Measurements from ENCODE around the gene PERM1. TPM values are rescaled to one million over a fixed set of nuclear protein-coding genes. Genes with fewer than 3 reads are reported as not detected.
"Not testable (repeated sequence)": the region's sequence is repeated elsewhere in the genome, so short reads cannot be mapped to it uniquely, and the experiment has no call there.

The PERM1 gene
- total RNA-seq, 1 donor from 2014 or later: not detected

- H3K4me1 Mint-ChIP-seq (ENCODE audit: unreplicated experiment): peaks cover 32% of the 10 kb centered on the region
- peak within 1 kb of the TSS; percentile 41 for H3K27ac Mint-ChIP-seq (ENCODE audit: unreplicated experiment)
- no peaks in the 10 kb centered on the region for H3K36me3 Mint-ChIP-seq (ENCODE audit: unreplicated experiment)
- no peak for TF ChIP-seq CTCF (IDR thresholded peaks at IDR 0.05)
- no peaks in the 10 kb centered on the region for H3K27me3 Mint-ChIP-seq (ENCODE audit: unreplicated experiment)
- no peaks in the 10 kb centered on the region for H3K9me3 Mint-ChIP-seq (ENCODE audit: unreplicated experiment)
- H3K4me3 Mint-ChIP-seq (ENCODE audit: unreplicated experiment): peak within 1 kb of the TSS; percentile 78
- no peak for DNase-seq (ENCODE audit: extremely low spot score, unreplicated experiment)
Observed at GRCh38 chr1:1020000-1020404, 38.1 kb upstream of the PERM1 start, which contains the start of gene AGRN. Gene AGRN, plus strand, starts transcription at chr1:1020120. Its CDS starts 53 bp downstream, at chr1:1020173.

- H3K27me3 Mint-ChIP-seq (ENCODE audit: unreplicated experiment): no peaks in the 10 kb centered on the region
- H3K27ac Mint-ChIP-seq (ENCODE audit: unreplicated experiment): no peak overlapping the region
- H3K9me3 Mint-ChIP-seq (ENCODE audit: unreplicated experiment): no peaks in the 10 kb centered on the region
- DNase-seq (ENCODE audit: extremely low spot score, unreplicated experiment): peak; percentile 98
- TF ChIP-seq CTCF (IDR thresholded peaks at IDR 0.05): peak; percentile 61
- peaks cover 33% of the 10 kb centered on the region for H3K4me1 Mint-ChIP-seq (ENCODE audit: unreplicated experiment)
- no peaks in the 10 kb centered on the region for H3K36me3 Mint-ChIP-seq (ENCODE audit: unreplicated experiment)
- peak overlapping the region; percentile 35 for H3K4me3 Mint-ChIP-seq (ENCODE audit: unreplicated experiment)
Observed at GRCh38 chr1:1019122-1019999, 37.5 kb upstream of the PERM1 start.

- DNase-seq (ENCODE audit: extremely low spot score, unreplicated experiment); H3K4me3 Mint-ChIP-seq (ENCODE audit: unreplicated experiment); H3K27me3 Mint-ChIP-seq (ENCODE audit: unreplicated experiment); H3K27ac Mint-ChIP-seq (ENCODE audit: unreplicated experiment); H3K36me3 Mint-ChIP-seq (ENCODE audit: unreplicated experiment); H3K9me3 Mint-ChIP-seq (ENCODE audit: unreplicated experiment): not testable (repeated sequence)
- peaks cover 38% of the 10 kb centered on the region for H3K4me1 Mint-ChIP-seq (ENCODE audit: unreplicated experiment)
Observed at GRCh38 chr1:1018321-1018685, 36.4 kb upstream of the PERM1 start.

- H3K4me1 Mint-ChIP-seq (ENCODE audit: unreplicated experiment): peaks cover 38% of the 10 kb centered on the region
- not testable (repeated sequence) for H3K4me3 Mint-ChIP-seq (ENCODE audit: unreplicated experiment); DNase-seq (ENCODE audit: extremely low spot score, unreplicated experiment); H3K27ac Mint-ChIP-seq (ENCODE audit: unreplicated experiment); H3K36me3 Mint-ChIP-seq (ENCODE audit: unreplicated experiment); H3K27me3 Mint-ChIP-seq (ENCODE audit: unreplicated experiment); H3K9me3 Mint-ChIP-seq (ENCODE audit: unreplicated experiment)
Observed at GRCh38 chr1:1017397-1018320, 35.8 kb upstream of the PERM1 start.

- peaks cover 26% of the 10 kb centered on the region for H3K4me1 Mint-ChIP-seq (ENCODE audit: unreplicated experiment)
- DNase-seq (ENCODE audit: extremely low spot score, unreplicated experiment): no peak
- no peaks in the 10 kb centered on the region for H3K9me3 Mint-ChIP-seq (ENCODE audit: unreplicated experiment)
- peaks cover 2% of the 10 kb centered on the region for H3K36me3 Mint-ChIP-seq (ENCODE audit: unreplicated experiment)
- peak; percentile 44 for TF ChIP-seq CTCF (IDR thresholded peaks at IDR 0.05)
- no peaks in the 10 kb centered on the region for H3K27me3 Mint-ChIP-seq (ENCODE audit: unreplicated experiment)
- H3K4me3 Mint-ChIP-seq (ENCODE audit: unreplicated experiment): no peak overlapping the region
- H3K27ac Mint-ChIP-seq (ENCODE audit: unreplicated experiment): peak overlapping the region; percentile 34
Observed at GRCh38 chr1:1014799-1015681, 33.1 kb upstream of the PERM1 start.
